Ishikawa (cell line): ENCODE measurements around the gene METTL27.

Experiments used
- FOXM1 ChIP-seq: IDR thresholded peaks from 2 replicates; pipeline ENCODE4 v1.6.1; 2012; ENCODE audit warnings: low read depth, borderline replicate concordance
- MAX ChIP-seq: IDR thresholded peaks from 2 replicates; pipeline ENCODE4 v1.6.1; 2012
- RAD21 ChIP-seq: IDR thresholded peaks from 2 replicates; pipeline ENCODE4 v1.6.1; 2012; ENCODE audit warnings: low read depth
- ZBTB7A ChIP-seq: IDR thresholded peaks from 2 replicates; pipeline ENCODE4 v1.6.1; 2012; ENCODE audit warnings: low read depth
- TF ChIP-seq, protein P1 (sequence below): IDR thresholded peaks from 2 replicates; pipeline ENCODE4 v1.6.1; 2012; ENCODE audit warnings: low read depth, mild to moderate bottlenecking
- TF ChIP-seq, protein P2 (sequence below): IDR thresholded peaks from 2 replicates; pipeline ENCODE4 v1.6.1; 2012

DNA sequence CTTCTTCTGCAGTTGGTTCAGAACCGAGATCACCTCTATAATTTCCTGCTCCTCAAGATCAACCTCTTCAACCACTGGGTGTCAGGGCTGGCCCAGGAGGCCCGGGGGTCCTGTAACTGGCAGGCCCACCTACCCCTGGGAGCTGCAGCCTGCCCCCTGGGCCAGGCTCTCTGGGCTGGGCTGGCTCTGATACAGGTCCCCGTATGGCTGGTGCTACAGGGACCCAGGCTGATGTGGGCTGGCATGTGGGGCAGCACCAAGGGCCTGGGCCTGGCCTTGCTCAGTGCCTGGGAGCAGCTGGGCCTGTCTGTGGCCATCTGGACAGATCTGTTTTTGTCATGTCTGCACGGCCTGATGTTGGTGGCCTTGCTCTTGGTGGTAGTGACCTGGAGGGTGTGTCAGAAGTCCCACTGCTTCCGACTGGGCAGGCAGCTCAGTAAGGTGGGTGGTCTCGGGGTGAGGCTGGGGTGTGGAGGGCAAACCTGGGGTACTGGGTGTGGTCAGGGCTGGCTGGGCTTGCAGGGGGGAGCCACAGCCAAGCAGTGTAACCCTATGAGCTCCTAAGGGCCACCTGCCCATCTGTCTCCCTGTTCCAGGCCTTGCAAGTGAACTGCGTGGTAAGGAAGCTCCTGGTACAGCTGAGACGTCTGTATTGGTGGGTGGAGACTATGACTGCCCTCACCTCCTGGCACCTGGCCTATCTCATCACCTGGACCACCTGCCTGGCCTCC is 22.8 kb upstream of the METTL27 start:
- TF ChIP-seq, protein P1, sequence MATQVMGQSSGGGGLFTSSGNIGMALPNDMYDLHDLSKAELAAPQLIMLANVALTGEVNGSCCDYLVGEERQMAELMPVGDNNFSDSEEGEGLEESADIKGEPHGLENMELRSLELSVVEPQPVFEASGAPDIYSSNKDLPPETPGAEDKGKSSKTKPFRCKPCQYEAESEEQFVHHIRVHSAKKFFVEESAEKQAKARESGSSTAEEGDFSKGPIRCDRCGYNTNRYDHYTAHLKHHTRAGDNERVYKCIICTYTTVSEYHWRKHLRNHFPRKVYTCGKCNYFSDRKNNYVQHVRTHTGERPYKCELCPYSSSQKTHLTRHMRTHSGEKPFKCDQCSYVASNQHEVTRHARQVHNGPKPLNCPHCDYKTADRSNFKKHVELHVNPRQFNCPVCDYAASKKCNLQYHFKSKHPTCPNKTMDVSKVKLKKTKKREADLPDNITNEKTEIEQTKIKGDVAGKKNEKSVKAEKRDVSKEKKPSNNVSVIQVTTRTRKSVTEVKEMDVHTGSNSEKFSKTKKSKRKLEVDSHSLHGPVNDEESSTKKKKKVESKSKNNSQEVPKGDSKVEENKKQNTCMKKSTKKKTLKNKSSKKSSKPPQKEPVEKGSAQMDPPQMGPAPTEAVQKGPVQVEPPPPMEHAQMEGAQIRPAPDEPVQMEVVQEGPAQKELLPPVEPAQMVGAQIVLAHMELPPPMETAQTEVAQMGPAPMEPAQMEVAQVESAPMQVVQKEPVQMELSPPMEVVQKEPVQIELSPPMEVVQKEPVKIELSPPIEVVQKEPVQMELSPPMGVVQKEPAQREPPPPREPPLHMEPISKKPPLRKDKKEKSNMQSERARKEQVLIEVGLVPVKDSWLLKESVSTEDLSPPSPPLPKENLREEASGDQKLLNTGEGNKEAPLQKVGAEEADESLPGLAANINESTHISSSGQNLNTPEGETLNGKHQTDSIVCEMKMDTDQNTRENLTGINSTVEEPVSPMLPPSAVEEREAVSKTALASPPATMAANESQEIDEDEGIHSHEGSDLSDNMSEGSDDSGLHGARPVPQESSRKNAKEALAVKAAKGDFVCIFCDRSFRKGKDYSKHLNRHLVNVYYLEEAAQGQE = no peak
- TF ChIP-seq, protein P2, sequence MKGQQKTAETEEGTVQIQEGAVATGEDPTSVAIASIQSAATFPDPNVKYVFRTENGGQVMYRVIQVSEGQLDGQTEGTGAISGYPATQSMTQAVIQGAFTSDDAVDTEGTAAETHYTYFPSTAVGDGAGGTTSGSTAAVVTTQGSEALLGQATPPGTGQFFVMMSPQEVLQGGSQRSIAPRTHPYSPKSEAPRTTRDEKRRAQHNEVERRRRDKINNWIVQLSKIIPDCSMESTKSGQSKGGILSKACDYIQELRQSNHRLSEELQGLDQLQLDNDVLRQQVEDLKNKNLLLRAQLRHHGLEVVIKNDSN = no peak
- TF ChIP-seq MAX (no peak), FOXM1 (no peak), ZBTB7A (no peak), RAD21 (no peak)
